ENCODE measurements around the gene NUDT12.

DNA sequence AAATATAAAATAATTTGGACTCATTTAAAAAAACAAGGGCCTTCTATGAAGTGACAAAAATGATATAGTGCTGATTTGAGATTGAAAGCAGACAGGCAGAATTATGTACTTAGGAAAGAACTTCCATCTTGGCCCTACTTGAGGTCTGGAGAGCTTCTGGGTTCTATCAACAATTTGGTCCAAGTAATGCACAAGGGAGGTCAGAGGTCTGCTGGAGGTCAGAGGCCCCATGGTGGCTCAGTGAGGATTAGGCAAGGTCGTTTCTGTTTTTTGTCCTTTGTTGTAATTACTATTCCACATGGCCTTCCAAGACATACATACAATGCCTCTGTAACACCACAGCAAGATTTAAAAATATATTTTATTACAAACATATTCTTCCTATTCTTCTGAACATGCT is 37.2 kb downstream of the NUDT12 start:
- TF ChIP-seq, protein P1, sequence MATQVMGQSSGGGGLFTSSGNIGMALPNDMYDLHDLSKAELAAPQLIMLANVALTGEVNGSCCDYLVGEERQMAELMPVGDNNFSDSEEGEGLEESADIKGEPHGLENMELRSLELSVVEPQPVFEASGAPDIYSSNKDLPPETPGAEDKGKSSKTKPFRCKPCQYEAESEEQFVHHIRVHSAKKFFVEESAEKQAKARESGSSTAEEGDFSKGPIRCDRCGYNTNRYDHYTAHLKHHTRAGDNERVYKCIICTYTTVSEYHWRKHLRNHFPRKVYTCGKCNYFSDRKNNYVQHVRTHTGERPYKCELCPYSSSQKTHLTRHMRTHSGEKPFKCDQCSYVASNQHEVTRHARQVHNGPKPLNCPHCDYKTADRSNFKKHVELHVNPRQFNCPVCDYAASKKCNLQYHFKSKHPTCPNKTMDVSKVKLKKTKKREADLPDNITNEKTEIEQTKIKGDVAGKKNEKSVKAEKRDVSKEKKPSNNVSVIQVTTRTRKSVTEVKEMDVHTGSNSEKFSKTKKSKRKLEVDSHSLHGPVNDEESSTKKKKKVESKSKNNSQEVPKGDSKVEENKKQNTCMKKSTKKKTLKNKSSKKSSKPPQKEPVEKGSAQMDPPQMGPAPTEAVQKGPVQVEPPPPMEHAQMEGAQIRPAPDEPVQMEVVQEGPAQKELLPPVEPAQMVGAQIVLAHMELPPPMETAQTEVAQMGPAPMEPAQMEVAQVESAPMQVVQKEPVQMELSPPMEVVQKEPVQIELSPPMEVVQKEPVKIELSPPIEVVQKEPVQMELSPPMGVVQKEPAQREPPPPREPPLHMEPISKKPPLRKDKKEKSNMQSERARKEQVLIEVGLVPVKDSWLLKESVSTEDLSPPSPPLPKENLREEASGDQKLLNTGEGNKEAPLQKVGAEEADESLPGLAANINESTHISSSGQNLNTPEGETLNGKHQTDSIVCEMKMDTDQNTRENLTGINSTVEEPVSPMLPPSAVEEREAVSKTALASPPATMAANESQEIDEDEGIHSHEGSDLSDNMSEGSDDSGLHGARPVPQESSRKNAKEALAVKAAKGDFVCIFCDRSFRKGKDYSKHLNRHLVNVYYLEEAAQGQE (IDR thresholded peaks at IDR 0.05; ENCODE audit: insufficient read depth in 1 of 2, low read depth in 2 of 2, low read length in 2 of 2), result no peak
- no peak for TF ChIP-seq POLR2AphosphoS5 (IDR thresholded peaks at IDR 0.05; ENCODE audit: low read depth, low read length)

Data from PFSK-1 (cell line).